ENCODE data around the gene DSTN.

DNA sequence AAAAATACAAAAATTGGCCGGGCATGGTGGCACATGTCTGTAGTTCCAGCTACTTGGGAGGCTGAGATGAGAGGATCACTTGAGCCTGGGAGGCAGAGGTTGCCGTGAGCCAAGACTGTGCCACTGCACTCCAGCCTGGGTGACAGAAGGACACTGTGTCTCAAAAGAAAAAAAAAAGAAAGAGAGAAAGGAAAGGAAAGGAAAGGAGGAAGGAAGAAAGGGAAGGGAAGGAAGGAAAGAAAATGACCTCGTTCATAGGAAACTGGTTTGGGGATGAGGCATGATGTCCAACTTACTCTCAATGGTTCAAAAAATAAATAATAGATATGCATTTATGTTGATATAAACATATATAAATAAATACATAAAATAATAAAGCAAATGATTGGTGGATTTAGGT lies 31.9 kb upstream of the DSTN start:
- TF ChIP-seq POLR2AphosphoS5 (IDR thresholded peaks at IDR 0.05; ENCODE audit: low read depth, low read length) (no peak), POLR2A (IDR thresholded peaks at IDR 0.05; ENCODE audit: low read depth, low read length) (no peak), TAF1 (IDR thresholded peaks at IDR 0.05; ENCODE audit: borderline replicate concordance, low read depth, low read length) (no peak)
